HG03039 (cell line): ENCODE data around the gene DFFB.
"Not testable (repeated sequence)": the region's sequence is repeated elsewhere in the genome, so short reads cannot be mapped to it uniquely, and the experiment has no call there.

ENCODE experiments used
- ATAC-seq: cut with Tn5 transposase; IDR thresholded peaks from one replicate; pipeline ENCODE4 v1.9.1; 2021; ENCODE audit warnings: mild to moderate bottlenecking, moderate library complexity; ENCODE audit not compliant: unreplicated experiment

The DFFB gene

DNA sequence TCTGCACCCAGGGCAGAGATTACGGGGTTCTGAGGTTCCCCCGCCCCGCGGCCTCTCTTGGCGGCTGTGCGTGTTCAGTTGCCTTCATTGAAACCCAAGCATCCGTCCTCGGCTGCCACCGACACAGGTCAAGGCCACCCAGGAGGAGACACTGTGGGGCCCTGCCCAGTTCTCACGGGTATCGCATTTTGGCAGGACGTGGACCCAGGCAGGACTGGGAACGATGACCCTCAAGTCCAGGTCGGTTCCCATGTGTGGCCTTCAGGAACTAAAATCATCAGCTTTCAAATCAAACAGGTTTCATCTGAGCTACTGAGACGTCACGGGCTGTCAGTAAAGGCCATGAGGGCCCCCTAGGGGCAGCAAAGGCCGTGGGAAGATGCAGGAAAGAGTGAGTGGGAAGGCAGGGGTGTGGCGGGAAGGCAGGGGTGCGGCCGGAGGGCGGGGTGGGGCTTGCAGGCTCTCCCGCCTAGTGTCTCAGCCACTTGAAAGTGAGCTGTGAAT is 49.8 kb downstream of the DFFB start:
- no peak for ATAC-seq

DNA sequence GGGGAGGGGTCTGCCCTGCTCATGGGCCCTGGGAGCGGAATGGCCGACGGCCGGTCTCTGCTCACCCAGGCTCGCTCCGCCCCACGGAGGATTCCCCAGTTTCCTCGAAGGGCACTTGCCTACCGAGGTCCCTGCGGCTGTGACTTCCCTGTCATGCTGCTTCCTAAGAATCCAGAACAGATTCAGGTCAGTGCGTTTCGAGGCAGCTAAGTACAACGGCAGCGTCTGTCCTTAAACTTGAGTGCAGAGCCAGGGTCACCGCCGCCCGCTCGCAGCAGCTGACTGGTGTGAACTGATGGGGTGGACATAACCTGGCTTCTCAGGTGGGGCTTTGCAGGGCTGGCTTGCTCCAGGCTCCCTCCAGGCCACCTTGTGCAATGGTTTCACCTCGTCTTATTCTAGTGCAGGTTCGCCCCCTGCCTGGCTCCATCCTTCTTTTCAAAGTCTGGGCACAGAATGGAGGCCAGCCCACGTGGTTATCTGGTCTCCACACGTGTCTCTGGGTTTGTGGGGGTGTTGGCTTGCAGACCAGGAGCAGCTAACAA is 50.4 kb downstream of the DFFB start:
- ATAC-seq = no peak

DNA sequence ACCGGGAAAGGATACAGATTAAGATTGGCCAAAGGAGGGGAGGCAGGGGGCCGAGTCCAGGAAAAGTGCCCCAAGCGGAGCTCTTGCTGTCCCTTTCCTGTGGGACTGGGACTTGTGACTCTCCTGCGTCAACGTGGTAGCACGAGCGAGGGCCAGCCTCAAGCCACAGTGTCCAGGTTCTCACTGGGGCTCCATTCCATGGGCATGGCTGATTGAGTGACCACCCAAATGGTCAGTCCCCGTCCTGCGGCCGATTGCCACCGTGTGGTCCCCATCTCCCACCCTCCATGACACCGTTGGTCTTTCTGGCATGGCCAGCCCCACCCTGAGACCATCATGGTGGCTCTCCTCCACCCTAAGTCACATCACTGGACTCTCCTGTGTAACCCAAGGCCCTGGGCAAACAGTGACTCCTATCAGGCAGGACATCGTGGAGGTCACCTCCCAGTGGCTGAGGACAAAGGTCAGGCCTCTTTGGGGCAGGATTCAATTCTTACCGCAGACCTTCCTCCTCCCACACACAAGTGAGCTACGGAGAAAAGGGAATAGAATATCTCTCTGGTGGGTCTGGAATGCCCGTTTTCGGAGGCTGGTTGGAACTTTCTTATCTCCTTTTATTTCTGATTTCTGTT is 51.7 kb downstream of the DFFB start:
- ATAC-seq = no peak

DNA sequence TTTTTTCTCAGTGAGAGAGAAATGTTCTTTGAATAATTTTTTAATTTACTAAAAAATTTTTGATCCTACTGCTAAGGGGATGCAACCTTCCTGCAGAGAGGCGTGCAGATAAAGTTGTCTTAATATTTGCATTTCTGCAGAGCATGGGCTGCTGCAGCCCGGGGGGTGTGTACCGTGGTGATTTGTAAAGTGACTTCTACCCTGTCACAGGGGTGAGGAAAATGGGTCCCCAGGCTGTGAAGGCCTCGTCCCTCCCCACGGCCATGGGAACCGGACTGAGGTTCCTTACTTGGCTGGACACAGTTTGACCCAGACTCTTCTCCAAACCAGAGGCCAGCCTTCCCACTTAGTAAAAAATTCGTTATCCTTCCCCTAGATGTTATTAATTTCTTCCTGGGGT is 52.3 kb downstream of the DFFB start:
- no peak for ATAC-seq

GRCh38 chr1:3910049-3910731 is 52.9 kb downstream of the DFFB start:
- ATAC-seq = no peak

DNA sequence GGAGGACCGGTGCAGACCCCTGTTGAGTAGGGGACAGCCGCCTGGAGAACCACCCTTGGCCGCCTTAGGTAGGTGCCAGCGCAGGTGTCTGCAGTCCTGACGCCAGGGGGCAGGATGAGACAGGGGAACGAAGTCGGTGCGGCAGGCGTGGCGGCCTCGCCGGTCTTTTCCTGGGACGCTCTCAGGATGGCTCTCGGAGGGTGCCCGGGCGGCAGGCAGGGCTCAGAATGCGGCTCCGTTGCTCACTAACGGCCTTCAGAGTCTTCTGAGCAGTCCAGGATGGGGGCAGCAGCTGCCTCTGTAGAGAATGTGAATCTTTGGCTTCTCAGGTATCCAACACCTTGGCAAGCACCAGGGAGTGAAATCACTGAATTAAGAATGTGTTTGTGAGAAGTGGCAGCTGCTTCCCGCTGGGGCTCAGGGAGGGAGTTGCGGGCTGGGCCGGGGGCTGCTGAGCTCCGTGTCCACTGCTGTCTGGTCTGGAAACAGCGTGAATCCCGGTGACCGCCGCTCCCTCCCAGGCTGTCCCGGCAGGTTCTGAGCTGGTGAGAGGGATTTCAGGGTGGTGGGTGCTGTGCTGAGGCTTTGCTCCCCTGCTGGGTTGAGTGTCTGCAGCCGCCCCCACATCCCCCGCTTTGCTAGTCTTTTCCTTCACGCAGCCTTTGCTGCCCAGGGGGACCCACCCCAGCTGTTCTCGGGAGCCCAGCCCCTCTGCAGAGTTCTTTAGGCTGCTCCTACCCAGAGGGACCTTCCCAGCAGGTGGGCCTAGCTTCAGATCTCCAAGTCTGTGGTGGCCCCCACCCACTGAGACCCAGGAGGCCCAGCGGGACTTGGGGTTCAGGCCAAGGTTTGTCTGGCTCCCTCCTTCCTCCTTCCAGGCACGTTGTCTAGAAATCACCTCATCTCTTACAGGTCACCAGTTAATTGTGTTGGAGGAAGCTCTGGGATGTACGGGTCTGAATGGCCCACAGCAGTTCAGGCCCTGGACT is 53.9 kb downstream of the DFFB start:
- ATAC-seq = no peak

- ATAC-seq = no peak
Observed at GRCh38 chr1:3911981-3912808, 54.9 kb downstream of the DFFB start.

DNA sequence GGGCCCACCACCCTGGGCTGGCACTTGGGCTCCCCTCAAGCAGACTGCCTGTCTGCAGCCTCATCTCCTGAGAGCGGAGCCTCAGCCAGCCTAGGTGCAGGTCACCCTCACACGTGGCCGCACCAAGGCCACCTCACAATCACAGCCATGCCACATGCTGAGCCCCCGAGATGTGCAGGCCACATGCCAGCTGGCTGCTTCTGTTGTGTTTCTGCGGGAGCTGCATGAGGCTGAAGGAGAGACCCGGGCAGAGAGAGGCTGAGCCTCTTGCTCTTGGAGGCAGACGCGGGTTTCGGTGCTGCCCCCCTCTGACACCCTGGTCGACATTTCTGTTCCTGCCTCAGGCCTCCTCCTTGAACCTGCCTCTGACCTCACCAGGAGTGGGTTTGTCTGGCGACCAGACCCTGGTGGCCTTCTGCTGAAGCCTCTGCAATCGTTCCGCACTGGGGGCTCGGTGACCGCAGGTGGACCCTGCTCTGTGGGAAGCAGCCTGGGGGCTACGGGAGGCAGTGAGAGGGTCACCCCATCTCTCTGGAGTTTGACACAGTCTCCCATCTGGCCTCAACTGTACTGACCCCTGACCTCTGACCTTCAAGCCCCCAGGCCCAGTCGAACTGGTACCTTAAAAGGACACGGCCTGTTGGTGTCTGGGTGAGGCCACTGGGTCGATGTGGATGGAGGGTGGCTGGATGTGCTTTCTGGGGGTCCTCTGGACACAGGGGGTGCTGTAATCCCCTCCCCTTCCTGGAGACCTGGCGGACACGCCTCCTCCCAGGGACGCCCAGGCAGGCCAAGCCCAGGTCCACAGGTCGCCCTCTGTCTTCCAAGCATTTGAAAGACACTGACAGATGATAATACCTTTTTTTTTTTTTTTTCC is 55.8 kb downstream of the DFFB start:
- ATAC-seq = no peak

DNA sequence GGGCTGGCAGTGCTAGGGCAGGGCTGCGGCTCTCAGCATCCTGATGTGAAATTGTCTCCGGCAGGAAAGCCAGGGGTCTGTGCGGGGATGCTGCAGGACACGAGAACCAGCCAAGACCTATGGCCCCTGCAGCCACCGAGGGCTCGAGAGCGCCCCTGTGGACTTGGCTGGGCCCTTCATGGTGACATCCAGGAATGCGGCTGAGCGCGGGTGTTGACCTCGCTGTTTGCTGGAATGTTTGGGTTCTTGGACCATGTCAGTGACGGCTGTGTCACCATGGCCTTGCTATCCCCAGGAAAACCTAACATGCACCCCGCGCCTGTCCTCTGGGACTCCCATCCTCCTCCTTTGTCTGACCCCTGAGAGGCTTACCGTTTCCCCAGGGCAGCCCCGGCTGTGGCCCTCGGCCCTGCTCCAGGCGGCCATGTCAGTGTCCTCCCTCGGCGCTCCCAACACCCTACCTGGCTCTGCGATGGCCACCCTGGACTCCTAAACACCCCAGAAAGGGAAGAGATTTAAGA is 57.1 kb downstream of the DFFB start:
- ATAC-seq = no peak

GRCh38 chr1:3914911-3915310 is 57.6 kb downstream of the DFFB start:
- no peak for ATAC-seq

- ATAC-seq = no peak
Observed at GRCh38 chr1:3915551-3916121, 58.4 kb downstream of the DFFB start.

DNA sequence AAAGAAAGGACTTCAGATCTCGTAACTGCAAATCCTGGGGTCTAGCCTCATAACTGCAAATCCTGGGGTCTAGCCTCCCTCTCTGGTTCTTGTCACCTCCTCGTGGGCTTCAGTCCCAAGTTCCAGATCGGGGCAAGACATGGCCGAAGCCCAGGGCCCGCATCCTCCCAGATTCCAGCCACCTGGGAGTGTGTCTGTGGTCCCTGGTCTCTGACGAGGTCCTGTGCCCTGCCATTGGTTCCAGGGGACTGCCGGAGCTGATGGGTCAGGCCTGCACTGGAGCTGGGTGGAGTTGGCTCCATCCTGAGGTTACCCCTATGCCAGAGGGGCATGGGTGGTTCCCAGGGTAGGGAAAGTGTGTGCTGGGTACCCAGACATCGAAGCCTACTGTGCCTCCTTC is 60.5 kb downstream of the DFFB start:
- no peak for ATAC-seq

DNA sequence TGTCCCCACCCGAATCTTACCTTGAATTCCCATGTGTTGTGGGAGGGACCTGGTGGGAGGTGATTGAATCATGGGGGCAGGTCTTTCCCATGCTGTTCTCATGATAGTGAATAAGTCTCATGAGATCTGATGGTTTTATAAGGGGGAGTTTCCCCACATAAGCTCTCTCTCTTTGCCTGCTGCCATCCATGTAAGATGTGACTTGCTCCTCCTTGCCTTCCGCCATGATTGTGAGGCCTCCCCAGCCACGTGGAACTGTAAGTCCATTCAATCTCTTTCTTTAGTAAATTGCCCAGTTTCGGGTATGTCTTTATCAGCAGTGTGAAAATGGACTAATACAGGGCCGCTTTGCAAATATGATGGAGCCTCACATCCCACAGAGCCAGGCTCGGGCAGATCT is 61.1 kb downstream of the DFFB start:
- not testable (repeated sequence) for ATAC-seq

DNA sequence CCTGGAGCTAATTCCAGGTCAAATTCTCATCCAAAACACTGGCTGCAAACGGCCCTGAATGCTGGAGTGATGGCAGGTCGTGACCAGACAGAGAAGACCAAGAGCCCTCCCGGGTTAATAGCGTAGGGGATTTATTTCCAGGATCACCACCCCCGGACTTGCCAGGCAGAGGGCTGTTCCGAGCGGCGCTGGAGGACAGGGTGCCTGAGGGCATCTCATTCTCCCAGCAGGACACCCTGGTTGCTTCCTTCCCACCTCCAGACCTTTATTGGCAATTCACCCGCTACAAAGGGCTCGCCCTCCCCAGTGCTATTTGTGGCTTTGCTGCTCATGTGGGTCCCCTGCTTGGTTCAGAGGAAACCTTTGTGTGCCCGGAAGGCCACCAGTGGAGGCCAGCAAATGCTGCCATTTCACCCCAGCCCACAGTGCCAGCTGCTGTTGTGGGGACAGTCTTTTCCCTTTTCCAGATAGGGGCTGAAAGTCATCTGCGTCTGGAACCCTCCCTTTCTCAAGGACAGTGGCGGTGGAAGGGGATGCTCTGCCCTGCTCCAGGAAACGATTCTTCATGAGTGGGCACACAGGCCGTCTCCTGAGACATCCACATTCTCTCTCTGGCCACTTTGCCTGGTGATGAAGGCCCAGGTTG is 61.8 kb downstream of the DFFB start:
- no peak for ATAC-seq

DNA sequence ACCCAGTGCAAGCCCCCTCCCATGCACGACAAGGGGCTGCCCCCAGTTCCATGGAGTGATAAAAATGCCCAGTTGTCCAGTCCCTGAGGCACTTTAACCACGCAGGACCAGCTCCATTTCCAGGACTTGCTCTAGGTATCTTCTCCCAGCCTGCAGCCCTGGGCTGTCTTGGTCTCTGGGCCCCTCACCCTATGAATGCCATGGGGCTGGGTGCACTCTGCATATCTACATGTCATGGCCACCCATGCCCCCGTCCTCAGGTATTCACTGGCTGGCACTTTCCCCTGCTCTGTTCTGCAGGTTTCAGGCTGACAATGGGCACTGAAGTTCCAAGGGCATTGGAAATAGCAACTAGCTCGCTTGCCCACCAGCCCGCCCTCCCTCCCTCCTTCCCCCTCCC is 62.4 kb downstream of the DFFB start:
- ATAC-seq = no peak

GRCh38 chr1:3921765-3922164 is 64.5 kb downstream of the DFFB start:
- no peak for ATAC-seq

DNA sequence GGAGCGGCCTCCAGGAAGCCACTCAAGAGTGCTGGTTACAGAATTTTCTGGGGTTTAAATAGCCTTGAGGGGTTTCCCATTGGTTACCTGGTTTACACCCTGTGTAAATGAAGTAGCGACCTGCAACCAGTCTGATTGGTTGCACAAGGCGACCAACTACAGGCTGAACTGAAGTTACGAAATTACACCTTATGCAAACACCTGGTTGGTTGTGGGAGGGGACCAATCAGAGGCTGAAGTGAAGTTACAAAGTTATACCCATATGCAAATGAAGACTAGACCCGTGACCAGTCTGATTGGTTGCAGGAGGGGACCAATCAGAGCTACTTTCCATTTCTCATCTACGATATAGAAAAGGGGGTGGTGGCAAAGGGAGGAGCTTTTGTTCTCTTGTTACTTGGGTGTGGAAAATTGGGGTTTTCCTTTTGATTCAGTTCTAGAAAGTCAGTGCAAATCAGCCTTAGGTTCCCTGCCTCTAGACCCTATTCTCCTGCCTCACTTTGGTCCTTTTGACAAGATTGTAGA is 65.0 kb downstream of the DFFB start:
- no peak for ATAC-seq

- ATAC-seq = no peak
Observed at GRCh38 chr1:3922851-3923250, 65.6 kb downstream of the DFFB start.
